Frontal cortex (tissue), 4 donors: ENCODE measurements around the gene SMIM32. TPM values are rescaled to one million over a fixed set of nuclear protein-coding genes. Genes with fewer than 3 reads are reported as not detected.

Source experiments
- DNase-seq, 2 donors: peaks; one replicate each; pipeline ENCODE4 v3.0.0; 2012; ENCODE audit warnings: low spot score in 2 of 2
- FAIRE-seq: peaks from 2 replicates; lab custom pipeline; 2012; peaks lifted over from hg19 to GRCh38; lab: Jason Lieb, UNC
- total RNA-seq: library from RNA; depleted of rRNA; stranded (reverse); fragments of >200 nt; gene quantifications from one replicate; pipeline ENCODE4 v1.2.3, GENCODE V29; 2014
- donor health status: control.
- donor health status: control.
- donor health status: control.

SMIM32 gene
- total RNA-seq, result 2.4 TPM

DNA sequence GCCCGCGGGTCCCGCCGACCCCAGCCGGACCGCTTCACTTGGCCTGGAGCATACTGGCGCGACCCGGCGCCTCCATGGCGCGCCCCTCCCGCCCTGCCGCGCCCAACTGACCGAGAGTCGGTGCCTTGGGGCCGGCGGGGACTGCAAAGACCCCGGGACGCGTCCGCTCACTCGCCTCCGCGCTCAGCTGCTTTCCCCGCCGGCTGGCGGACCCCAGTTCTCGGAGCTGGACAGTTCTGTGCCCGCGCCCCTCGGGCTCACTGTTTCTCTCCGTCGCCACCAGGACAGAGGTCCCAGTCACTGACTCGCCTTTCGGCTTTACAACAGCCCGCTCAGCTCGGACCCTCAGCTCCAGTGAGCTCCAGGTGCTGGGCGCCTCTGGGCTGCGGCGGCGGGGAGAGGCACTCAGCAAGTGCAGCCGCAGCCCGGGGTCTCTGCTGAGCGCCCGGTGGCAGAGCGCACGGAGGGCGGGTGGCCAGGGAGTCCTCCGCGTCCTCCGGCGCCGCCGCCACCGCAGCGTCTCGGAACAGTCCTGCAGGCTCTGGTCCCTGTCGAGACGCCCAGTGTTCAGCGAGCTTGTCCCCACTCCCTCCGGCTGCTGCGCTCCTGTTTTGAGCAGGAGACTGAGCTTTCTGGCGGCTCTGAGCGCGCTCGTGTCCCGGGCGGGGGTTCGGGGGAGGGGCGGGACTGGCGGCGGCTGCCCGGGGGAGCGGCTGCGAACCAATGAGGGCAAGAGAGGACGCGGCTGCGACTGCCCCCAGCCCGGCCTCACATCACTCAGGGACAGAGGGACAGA lies at the start of gene SMIM32:
Gene SMIM32, minus strand, starts transcription at position 637 of the 796 bp plus-strand sequence. CDS start 638 bp downstream, outside the sequence.
- DNase-seq, result peak in 1 of 2 donors; percentile 43

DNA sequence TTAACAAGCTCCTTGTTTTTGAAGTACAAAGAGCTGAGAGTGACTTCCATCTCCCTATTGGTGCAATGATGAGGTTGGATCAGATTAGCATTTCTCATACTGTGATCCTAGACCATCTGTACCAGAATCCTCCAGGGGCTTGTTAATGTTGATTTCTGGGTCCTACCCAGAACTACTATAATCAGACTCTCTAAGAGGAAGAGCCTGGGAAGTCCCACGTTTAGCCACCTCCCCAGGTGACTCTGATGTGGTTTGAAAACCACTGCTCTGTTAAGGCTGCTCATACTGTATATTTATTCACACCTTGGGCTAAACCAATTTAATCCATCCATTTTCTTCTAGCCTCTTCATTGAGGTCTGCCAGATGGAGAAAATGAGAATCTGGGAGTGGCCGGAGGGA lies 49.6 kb upstream of the SMIM32 start:
- DNase-seq, result no peak
- no peak for FAIRE-seq

More for the DNA sequence above, at the start of gene SMIM32:
- no peak for FAIRE-seq

DNA sequence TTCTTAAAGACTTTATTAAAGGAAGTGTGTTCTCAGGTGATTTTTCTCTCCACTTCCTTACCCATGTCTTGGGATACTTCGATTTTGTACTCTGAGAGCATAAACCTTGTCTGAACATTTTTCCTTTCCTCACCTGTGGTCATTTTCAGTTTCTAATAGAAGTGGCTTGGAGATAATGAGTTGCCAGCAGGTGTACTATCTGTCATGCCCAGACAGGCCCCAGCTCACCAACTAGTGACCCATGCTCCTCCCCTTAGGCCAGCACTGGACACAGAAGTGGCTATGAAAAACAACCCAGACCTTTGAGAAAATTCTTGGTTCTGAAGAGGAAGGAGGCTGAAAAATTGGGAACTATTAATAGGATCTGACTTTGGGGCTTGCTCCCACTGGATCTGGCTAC lies 49.2 kb upstream of the SMIM32 start:
- no peak for DNase-seq
- FAIRE-seq, result no peak

DNA sequence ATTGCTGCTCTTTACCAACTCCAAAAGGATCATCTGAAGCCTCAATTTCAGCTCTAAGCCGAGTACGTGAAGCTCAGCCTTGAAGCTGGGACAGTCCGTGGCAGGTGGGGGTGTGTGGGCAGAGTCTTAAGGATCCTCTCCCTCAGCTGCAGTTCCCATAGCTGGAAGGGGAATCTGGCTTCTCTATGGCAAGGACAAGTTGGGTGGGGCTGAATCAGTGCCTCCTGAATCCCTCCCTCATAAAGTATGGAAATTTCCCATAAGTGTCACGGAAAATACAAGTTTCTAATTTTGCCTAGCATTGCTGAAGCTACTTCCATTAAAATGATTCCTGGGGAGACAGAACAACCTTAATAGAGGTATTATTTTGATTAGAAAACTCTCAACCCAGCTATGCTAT lies 47.9 kb upstream of the SMIM32 start:
- FAIRE-seq (no peak), DNase-seq (no peak)

DNA sequence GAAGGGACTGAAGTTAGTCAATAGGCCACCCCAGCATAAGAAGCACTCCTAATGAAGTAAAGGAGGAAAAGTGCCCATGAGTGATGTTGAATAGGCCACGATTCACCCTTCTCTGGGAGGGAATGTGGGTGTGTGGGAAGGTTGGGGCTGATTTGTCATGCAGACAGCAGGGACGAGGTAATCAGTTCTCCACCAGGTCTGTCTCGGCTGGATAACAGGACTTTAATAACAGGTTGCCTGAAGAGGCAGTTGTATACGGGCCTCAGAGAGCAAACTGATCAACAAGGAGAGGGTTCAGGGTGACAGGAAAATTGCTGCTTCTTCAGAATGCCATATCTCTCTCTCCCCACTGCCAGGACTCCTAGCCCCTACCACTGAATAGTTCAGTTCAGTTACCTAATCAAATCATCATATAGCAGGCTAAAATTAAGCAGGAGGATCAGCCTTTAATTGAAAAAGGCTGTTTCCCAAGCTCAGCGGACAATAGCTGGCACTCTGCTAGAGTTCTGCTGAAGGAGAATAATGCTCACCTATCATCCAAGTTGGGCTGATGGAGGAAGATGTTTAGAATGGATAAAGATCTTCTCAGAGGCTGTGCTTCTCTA lies 43.6 kb upstream of the SMIM32 start:
- FAIRE-seq (no peak), DNase-seq (no peak)

DNA sequence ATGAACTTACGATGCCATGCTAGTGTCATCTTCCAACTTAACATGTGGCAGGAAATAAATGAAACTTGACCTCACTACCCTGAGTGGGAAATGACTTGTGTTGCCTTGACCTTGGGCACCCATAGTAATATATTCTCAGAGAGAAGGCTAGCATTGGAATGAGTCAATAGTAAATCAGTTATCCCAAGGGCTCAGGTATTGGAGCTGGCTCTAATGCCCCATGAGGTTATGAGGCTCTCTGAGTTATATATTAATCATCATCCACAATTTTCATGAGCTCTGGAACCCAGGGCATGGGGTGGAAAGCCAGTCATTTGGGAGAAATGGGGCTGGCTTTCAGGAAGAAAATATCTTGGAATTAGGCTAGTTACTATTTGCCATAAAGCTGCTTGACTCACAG lies 42.4 kb upstream of the SMIM32 start:
- FAIRE-seq (no peak), DNase-seq (no peak)

DNA sequence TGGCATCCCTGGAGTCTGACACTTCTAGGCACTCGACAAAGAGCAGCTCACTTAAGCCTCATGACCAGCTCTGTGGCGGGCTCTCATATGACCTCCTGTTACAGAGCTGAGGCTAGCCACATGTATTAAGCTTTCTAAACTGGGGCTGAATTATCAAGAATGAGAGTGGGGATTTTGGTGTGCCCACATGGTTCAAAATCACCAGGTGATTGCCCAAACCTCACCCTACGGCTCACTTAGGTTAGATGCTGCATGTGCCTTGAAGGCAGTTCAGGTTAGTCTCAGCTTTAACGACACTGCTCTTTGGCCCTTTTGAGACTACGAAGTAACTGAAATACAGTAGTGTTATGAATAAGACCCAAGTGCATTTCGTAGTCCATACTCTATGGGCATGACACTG lies 39.4 kb upstream of the SMIM32 start:
- DNase-seq (no peak), FAIRE-seq (no peak)

DNA sequence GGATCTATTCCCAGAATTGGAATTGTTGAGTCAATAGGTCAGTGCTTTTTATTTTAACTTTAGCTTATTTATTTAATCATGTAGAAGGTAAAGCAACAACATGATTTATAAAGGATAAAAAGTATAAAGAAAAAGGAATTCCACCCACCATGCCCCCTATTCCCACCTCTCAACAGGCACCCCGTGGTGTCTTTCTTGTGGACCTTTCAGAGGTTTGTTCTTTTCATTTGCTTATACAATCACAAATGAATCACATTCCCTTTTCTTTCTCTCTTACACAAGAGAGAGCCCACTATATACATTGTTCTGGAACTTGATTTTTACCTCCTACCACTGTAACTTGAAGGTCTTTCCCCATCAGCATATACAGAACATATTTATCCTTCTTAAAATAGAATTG lies 37.2 kb upstream of the SMIM32 start:
- no peak for FAIRE-seq
- DNase-seq, result no peak

DNA sequence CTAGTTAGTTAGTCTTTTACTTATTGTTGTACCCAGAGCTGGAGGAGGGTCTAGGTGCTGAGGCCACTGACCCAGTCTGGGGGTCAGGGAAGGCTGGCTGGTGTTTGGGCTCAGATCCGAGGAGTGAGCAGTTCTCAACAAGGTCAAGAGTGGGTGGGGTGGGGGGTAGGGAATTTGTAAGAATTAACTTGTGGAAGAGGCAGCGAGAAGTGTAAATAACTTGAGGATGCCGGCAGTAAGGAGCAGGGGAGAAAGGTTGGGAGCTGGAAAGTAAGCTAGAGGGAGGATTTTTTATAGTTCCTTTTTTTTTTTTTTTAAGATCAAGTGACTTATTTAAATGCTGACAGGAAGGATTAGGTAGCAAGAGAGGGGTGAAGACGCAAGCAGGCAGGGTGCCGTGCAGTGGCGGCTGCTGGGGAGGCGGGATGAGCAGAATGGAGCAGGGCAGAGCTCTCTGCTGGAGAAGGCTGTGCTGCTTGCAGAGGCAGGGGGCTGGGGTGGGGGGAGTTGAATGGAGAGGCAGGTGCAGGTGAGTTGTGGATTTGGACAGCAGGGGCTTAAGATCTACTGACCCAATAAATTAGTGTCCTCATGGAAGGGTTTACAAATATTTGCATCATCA lies 35.3 kb upstream of the SMIM32 start:
- DNase-seq (no peak), FAIRE-seq (no peak)

DNA sequence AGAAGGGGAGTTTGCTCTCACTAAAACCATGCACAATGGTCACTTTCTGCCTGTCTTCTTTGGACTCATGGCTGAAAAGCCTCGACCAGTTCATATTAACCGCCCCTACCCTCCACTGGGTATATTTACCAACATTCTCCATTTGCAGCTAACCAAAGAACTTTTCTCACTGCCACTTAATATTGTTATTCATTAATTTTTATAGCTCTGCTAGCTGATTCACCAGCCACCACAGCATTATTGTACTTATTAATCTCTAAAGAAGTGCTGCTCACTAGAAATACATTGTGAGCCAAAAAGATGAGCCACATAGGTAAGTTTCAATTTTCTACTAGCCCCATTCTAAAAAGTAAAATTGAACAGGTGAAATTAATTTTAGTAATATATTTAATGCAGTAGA lies 33.4 kb upstream of the SMIM32 start:
- FAIRE-seq, result no peak
- no peak for DNase-seq

DNA sequence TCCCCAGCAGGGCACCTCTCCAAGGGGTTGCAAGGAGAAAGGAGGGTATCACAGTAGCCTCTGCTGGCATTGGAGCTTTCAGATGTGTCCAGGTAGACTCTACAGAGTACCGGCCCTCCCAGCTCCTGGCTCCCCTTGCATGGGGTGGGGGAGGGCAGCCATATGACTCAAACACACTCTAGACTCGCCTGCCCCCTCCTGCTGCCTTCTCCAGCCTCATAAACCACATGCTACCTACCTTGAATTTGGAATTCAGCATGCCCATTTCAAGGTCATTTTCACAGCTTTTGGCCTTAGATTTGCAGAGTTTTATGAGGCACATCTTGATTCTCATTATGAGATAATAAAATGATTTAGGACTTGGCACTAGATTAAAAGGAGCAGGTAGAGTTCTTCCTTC lies 32.8 kb upstream of the SMIM32 start:
- DNase-seq (no peak), FAIRE-seq (no peak)

DNA sequence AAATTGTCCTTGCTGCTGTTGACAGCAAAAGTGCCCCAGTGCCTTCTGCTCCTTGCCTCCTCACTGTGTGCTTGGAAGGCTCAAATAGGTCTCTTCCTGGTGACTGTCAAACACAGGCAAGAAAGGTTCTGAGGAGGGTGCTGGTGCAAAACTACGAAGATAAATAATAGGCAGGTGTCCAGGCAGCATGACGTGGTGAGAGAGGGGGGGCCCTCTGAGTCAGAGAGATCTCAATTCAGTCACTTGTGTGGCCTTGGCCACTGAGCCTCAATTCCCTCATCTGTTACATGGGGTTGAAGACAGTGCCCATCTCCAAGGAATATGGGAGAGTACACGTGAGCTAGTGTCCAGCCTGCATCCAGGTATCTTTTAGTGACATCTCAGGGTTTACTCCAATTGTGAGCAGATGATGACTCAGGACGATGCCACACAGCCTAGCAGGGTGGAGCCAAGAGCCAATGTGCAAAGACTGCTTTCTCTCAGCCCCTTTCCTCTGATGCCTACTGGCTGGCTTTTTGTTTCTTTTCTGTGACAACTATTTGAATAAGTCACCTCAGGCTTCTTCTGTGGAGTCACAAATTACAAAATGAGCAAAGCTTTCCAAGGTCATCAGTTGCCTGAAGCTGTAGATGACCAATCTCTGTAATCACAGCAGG lies 29.7 kb upstream of the SMIM32 start:
- FAIRE-seq (no peak), DNase-seq (no peak)

DNA sequence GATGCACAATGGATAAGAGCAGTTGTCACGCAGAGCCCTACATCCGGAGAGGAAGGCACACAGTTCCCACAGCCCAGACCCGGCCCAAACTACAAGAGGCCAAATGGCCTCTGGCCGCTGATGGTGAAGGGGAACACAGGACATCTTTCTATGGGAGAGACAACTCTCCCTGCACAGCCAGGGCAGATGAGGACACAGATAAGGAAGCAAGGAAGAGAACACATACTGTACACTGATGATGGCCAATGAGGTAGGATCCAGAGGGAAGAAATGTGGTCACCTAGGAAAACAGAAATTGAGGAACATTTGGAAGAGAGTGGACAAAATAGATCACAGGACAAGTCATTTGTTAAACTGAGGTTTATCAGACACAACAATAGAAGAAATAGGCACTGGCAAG lies 28.4 kb upstream of the SMIM32 start:
- DNase-seq, result no peak
- no peak for FAIRE-seq

DNA sequence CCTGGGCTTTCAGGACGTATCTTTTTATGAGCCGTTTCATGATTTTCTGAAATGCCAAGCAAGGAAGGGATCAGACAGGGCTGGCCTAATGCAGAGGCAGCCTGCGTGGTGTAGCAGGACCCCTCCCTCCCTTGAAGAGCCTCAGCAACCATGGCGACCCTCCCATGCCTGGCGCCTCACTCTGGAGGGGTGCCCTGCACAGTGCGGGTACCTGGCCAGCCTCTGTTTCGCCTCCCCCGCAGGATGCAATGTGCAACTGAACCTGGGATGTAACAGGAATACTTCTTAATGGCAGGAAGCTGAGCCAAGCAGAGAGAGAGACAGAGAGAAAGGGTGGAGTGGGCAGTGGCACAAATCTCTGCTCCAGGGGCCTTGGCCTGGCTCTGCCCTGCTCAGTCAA lies 23.3 kb upstream of the SMIM32 start:
- no peak for DNase-seq
- FAIRE-seq, result no peak

DNA sequence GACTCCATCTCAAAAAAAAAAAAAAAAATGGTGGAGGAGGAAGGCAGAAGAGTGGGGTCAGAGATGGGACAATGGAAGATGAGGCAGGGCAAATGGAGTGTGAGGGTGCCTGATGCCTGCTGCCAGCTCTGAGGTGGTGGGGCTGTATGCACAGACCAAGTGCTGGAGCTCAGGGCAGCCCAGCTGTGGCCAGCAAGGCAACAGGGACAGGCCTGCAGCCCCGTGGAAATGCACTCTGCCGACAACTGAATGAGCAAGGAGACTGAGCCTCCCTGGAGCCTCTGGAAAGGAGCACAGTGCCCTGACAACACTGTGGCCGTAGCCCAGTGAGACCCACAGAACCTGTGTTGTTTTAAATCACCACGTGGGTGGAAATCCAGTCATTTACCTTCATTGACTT lies 22.9 kb upstream of the SMIM32 start:
- no peak for FAIRE-seq
- DNase-seq, result no peak

DNA sequence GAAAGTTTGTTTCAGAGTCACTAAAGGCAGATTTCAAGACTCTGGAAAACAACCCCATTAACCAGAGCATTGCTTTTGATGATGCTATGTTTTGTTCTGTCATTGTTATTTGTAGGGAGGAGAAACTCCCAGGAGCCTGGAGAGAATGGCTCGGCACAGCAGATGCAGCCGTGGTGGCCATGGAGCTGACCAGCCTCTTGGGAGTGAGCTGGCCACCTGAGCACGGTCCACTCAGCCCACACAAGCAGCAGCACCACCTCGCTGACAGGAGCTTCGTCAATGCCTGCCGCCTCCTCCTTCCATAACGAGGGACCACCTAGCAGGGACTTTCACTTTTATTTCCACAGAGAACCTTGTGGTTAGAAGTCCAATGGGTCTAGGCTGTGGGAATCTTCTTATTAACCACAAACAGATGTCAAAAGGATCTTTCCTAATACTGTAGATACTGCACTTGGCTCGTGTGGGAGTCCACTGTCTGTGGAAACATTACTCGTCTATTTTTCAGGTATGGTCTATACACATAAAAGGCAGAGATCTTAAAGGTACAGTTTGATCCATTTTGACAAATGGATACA lies 21.0 kb upstream of the SMIM32 start:
- FAIRE-seq, result no peak

DNA sequence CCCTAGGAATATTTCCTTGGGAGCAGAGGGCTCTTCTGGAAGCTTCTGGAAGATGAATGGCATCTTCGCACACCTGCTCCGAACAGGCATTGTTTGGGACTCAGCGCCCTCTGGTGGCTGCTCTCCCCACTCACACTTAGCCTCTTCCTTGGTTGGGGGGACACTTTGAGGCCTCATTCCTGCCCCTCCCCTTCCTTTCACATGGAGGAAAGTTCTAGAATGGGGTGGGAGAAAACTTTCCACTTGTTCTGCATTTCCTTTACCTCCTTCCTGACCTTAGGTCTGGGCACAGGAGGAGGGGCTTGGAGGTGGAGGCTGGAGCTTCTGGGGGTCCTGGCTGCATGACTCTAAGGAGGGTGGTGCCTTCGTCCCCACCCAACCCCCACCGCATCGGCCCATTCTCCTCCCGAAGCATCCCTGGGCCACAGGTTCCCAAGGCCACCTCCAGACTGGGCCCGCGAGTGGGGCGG lies 19.3 kb upstream of the SMIM32 start:
- DNase-seq (peak; percentile 51 to 83), FAIRE-seq (no peak)

More for the DNA sequence above, 21.0 kb upstream of the SMIM32 start:
- no peak for DNase-seq

DNA sequence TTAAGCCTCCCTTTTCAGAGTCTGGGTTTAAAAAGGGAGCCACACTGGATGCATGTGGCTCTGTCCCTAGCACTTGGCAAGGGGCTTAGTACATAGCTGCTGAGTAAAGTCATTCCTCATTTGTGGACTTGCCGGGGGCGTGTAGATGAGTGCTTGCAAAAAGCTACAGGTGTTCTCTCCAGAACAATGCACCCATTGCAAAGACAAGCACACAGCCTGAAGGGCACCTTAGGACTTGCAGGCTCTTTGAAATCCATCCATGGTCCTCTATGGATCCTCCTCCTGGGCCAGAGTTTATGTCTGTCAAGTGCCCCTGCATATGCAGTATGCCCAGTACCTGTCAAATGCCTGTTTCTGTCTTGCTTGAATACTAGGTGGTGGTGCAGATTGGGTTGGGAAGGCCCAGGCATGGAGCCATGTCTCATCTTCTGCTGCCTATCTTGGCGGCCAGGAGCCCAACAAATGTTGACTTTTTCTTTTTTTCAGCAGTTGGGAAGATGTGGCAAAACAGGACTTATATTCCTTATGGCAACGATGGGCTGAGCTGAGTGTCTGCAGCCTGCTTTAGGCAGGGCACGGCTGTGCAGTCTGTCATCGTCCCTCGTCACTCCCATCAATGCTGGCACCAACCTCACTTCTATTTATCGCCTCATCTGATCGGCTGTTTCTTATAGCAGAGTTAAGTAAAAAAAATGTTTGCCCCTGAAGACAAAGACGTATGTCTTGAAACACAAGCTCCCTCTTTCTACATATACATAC lies 18.5 kb upstream of the SMIM32 start:
- DNase-seq (no peak), FAIRE-seq (no peak)

DNA sequence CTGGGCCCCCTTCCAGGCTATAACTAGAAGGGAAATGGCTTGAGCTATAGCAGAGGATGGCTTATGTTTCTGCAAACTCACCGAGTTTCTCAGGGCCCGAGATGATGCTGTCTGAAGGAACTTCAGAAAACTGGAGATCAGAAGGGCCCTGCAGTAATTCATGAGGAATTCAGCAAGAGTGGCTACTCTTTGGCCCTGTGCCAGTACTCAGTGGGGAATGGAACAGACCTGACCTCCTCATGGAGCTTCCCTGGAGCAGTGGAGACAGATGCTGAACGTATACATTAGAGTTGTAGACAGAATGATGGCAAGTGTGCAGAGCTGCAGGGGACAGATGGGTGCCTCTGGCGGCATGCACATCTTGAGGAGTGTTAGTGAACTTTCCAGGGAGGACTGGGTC lies 17.3 kb upstream of the SMIM32 start:
- FAIRE-seq (no peak), DNase-seq (no peak)
